Pancreas (tissue), 10 donors: Measurements from ENCODE around the gene PTPRG. TPM values are rescaled to one million over a fixed set of nuclear protein-coding genes. Genes with fewer than 3 reads are reported as not detected.

Source experiments
- ATAC-seq, 4 donors: fragments of 200-7000 bp; cut with Tn5 transposase; one replicate each; pipeline versions ENCODE4 v1.8.0 to v1.9.1; 2020; ENCODE audit warnings: mild to moderate bottlenecking in 4 of 4, moderate library complexity in 4 of 4
- DNase-seq, 6 donors: peaks; one replicate each; pipeline ENCODE4 v3.0.0-alpha.2; 2020
- FAIRE-seq: peaks from 2 replicates; lab custom pipeline; 2012; peaks lifted over from hg19 to GRCh38; lab: Jason Lieb, UNC
- H3K27ac ChIP-seq, 4 donors: fragments of 200-600 bp; sonication (generic); 1 replicate in 3 of 4; 2 replicates in 1 of 4; pipeline versions ENCODE4 v1.5.0 to v1.8.0; 2020
- H3K27me3 ChIP-seq, 4 donors: fragments of 200-600 bp; one replicate each; pipeline ENCODE4 v1.8.0; 2021
- H3K36me3 ChIP-seq, 3 donors: fragments of 200-600 bp; sonication (generic) in 1 of 3; one replicate each; pipeline versions ENCODE4 v1.5.0 to v1.8.0; 2020 to 2021
- H3K4me1 ChIP-seq, 3 donors: fragments of 200-600 bp; one replicate each; pipeline ENCODE4 v1.8.0; 2021
- H3K4me3 ChIP-seq, 4 donors: fragments of 200-600 bp; sonication (generic) in 2 of 4; one replicate each; pipeline versions ENCODE4 v1.5.0 to v1.8.0; 2020 to 2021
- H3K9me3 ChIP-seq, 4 donors: fragments of 200-600 bp; one replicate each; pipeline ENCODE4 v1.8.0; 2021
- WGBS, 2 donors: extraction: QIAGEN DNeasy Blood & Tissue Kit; methylation state at CpG; one replicate each; pipeline ENCODE4 v1.1.7; 2013; 5-methylcytosine and 5-hydroxymethylcytosine counted together
- intact Hi-C, 3 donors: fragments of 100-400 bp; cut with DNase I; formaldehyde crosslinking; loops; one replicate each; pipeline versions ENCODE4 v1.11.1 to v1.14.2; 2022
- polyA plus RNA-seq, 2 donors: library from polyadenylated mRNA; stranded (reverse); fragments of 200-250 nt; gene quantifications; one replicate each; pipeline ENCODE4 v1.2.3, GENCODE V29; 2013
- total RNA-seq, 6 donors: library from RNA; stranded (reverse); fragmentation: NEBNext Ultra II Directional in 4 of 6; extraction: Animal tissue kit (Norgen Biotek cat#: 25700) in 4 of 6; gene quantifications; one replicate each; pipeline versions ENCODE4 v1.2.1 to v1.2.4, GENCODE V29; 2021 to 2023
- TF ChIP-seq, protein P1 (sequence below), 4 donors: fragments of 200-600 bp; sonication (generic) in 3 of 4; IDR thresholded peaks; one replicate each; pipeline versions ENCODE4 v1.5.0 to v1.8.0; 2021; ENCODE audit warnings: antibody characterized with exemption in 4 of 4
- donor health status: healthy with polysubstance abuse.
- donor health status: DM: no; HTN: no; CAD: no; lungs with moderate emphysema.
- donor health status: DM: no; HTN: no; CAD: no.
- donor health status: control.
- donor health status: control.
- donor health status: Bipolar disorder and iron deficiency.
- donor health status: DM: yes; HTN: yes; CAD: no.
- donor health status: DM: no; HTN: no; CAD: no.
- donor health status: DM: no; HTN: no; CAD: no.
- donor health status: DM: yes; HTN: yes; CAD: no.

The PTPRG gene
- total and polyA plus RNA-seq, 8 donors, result 2.8 to 20.5 (median 9.5) TPM

DNA sequence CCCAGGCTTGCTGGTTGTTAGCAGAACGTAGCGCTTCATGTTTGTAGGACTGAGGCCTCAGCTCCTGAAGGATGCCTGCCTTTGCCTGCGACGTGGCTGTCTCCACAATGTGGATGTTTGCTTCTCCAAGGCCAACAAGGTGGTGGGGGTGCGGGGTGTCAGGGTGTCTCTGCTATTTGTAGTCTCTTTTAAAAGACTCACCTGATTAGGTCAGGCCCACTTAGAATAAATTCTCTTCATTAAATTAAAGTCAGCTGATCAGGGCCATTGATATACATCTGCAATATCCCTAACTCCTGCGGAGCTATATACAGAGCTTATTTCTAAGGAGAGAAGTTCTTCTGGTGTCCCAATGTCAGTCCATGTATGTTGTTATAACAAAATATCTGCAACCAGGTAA lies 44.8 kb downstream of the PTPRG start:
- ATAC-seq (no peak), FAIRE-seq (no peak), DNase-seq (no peak)
- no peaks in the 10 kb centered on the region for H3K36me3 ChIP-seq
- no peaks in the 10 kb centered on the region for H3K4me1 ChIP-seq
- H3K27ac ChIP-seq, result no peak overlapping the region
- H3K27me3 ChIP-seq, result no peaks in the 10 kb centered on the region
- TF ChIP-seq, protein P1, sequence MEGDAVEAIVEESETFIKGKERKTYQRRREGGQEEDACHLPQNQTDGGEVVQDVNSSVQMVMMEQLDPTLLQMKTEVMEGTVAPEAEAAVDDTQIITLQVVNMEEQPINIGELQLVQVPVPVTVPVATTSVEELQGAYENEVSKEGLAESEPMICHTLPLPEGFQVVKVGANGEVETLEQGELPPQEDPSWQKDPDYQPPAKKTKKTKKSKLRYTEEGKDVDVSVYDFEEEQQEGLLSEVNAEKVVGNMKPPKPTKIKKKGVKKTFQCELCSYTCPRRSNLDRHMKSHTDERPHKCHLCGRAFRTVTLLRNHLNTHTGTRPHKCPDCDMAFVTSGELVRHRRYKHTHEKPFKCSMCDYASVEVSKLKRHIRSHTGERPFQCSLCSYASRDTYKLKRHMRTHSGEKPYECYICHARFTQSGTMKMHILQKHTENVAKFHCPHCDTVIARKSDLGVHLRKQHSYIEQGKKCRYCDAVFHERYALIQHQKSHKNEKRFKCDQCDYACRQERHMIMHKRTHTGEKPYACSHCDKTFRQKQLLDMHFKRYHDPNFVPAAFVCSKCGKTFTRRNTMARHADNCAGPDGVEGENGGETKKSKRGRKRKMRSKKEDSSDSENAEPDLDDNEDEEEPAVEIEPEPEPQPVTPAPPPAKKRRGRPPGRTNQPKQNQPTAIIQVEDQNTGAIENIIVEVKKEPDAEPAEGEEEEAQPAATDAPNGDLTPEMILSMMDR (IDR thresholded peaks at IDR 0.05), result no peak
- 98% methylated on average over 6 of the region's 6 CpGs for WGBS, 2 donors
- H3K4me3 ChIP-seq, result no peak overlapping the region
- intact Hi-C loops, result no loop called here
- no peaks in the 10 kb centered on the region for H3K9me3 ChIP-seq

DNA sequence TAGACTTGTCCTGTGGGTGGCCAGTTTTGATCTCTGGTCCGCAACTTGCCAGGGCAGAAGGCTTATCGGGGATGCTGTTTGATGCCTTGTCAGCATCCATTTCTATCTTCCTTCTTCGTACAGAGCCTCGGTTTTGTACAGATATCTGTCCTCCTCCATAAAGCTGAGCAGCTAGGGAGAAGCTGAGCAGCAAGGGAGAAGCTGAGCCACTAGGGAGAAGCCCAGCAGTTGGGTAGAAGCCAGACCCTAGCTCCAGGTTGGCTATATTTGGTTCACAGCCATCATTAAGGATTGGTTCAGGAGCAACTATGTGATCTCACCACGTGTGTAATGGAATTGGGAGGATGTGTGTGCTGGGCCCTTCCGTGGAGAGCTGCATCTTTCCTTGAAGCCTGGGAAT lies 46.7 kb downstream of the PTPRG start:
- TF ChIP-seq, protein P1 (IDR thresholded peaks at IDR 0.05), result no peak
- no peaks in the 10 kb centered on the region for H3K9me3 ChIP-seq
- no peaks in the 10 kb centered on the region for H3K4me1 ChIP-seq
- no peaks in the 10 kb centered on the region for H3K36me3 ChIP-seq
- no peak for ATAC-seq
- no peaks in the 10 kb centered on the region for H3K27me3 ChIP-seq
- no peak for DNase-seq
- no peak overlapping the region for H3K27ac ChIP-seq
- no peak overlapping the region for H3K4me3 ChIP-seq
- intact Hi-C loops, result no loop called here
- WGBS, 2 donors, result 83 to 86% methylated on average over 6 of the region's 6 CpGs
- FAIRE-seq, result no peak

DNA sequence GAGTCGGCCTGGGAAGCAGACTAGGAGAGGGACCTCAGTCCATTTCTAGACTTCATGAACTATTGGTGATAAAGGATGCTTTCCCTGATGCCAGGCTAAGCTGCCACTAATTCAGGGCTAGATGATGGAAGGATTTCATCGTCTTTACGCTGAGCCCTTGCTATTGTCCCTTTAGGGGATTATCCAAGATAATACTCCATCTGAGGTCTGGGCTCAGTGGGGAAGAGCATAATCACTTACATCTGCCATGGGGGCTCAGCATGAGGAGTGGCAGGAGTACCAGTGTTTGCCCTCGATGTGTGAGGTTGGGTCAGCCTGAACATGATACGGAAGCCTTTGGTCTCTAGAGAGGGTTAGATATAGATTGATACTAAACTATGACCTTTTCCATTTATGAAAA lies 47.3 kb downstream of the PTPRG start:
- H3K27ac ChIP-seq, result no peak overlapping the region
- H3K36me3 ChIP-seq, result no peaks in the 10 kb centered on the region
- no peaks in the 10 kb centered on the region for H3K27me3 ChIP-seq
- DNase-seq, result no peak
- TF ChIP-seq, protein P1 (IDR thresholded peaks at IDR 0.05), result no peak
- 87 to 92% methylated on average over 5 of the region's 5 CpGs for WGBS, 2 donors
- H3K9me3 ChIP-seq, result no peaks in the 10 kb centered on the region
- intact Hi-C loops, result no loop called here
- no peak overlapping the region for H3K4me3 ChIP-seq
- no peaks in the 10 kb centered on the region for H3K4me1 ChIP-seq
- FAIRE-seq, result no peak
- ATAC-seq, result no peak

DNA sequence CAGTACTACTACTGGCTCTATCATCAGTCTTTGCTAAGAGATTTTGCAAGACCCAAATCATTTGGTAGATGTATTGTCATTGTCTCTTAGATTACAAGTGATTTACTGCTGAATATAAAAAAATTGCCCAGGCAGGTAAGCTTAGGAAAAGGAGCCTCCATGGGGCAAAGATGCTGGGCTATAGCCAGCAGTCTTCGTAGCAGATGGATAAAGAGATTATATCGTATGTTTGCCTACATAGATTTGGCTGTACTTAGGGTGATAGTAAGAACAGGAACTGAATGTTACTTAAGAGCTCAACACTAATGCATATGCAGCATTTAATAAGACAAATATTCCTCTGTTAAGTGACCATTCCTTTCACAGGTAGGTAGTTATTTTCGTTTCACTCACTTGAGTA lies 48.9 kb downstream of the PTPRG start:
- intact Hi-C loops, result no loop called here
- Histone ChIP-seq H3K4me1 (no peaks in the 10 kb centered on the region), H3K9me3 (no peaks in the 10 kb centered on the region), H3K4me3 (no peak overlapping the region), H3K27ac (no peak overlapping the region), H3K36me3 (no peaks in the 10 kb centered on the region), H3K27me3 (no peaks in the 10 kb centered on the region)
- TF ChIP-seq, protein P1 (IDR thresholded peaks at IDR 0.05), result no peak
- no peak for DNase-seq
- WGBS, 2 donors, result 50 to 51% methylated on average over 3 of the region's 3 CpGs
- no peak for FAIRE-seq
- no peak for ATAC-seq

DNA sequence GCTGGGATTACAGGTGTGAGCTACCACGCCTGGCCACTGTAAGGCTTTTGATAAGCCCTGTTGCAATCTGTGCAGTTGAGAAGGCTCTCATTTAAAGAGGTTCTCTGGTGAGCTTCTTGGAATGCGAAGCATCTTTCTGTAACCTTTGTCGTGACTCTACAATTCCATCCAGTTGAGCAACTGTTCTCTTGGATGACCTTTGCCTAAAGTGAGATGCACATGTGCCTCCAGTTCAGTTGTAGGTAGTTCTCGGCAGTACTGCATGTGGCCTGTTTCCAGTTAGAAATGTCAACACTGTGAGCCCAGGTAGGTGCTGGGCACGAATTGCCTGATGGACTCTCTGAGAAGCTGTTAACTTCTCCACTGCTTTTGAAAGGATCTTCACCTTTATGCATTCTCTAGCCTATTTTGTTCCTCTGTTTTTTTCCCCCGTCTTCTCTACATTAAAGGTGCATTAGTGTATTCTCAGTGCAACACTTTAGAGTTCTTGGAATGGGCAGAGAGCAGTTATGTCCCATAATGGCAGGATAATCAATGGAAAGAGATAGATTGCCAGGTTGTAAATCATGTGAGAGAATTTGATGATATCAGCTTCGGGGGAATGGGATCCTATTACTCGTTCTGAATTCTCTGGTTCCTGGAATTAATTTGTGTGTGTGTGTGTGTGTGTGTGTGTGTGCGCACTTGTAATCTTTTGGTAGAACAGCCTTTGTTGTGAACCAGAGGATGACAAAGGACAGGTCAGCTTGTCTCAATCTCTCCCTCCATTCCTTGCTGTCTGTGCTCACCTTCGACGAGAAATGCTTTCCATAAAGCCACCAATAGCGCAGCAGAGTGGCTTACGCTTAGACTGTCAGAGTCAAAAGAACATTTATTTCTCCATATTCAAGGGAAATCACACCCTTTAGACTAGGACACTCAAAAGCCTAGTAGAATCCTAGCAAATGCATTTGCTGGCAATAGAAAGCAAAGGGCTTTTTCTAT lies 51.1 kb downstream of the PTPRG start:
- Histone ChIP-seq H3K4me3 (no peak overlapping the region), H3K4me1 (no peaks in the 10 kb centered on the region), H3K9me3 (no peaks in the 10 kb centered on the region), H3K36me3 (no peaks in the 10 kb centered on the region), H3K27me3 (no peaks in the 10 kb centered on the region), H3K27ac (no peak overlapping the region)
- intact Hi-C loops, result no loop called here
- WGBS, 2 donors, result 65 to 68% methylated on average over 13 of the region's 13 CpGs
- no peak for DNase-seq
- TF ChIP-seq, protein P1 (IDR thresholded peaks at IDR 0.05), result no peak
- no peak for FAIRE-seq
- no peak for ATAC-seq
